Right cardiac atrium (tissue), 5 donors: ENCODE measurements around the gene XPR1. TPM values are rescaled to one million over a fixed set of nuclear protein-coding genes. Genes with fewer than 3 reads are reported as not detected.

Experiments used
- ATAC-seq, 2 donors: fragments of 200-7000 bp; cut with Tn5 transposase; one replicate each; pipeline versions ENCODE4 v1.8.0 to v1.9.1; 2020; ENCODE audit warnings: moderate library complexity in 2 of 2, mild to moderate bottlenecking in 1 of 2
- DNase-seq, 3 donors: peaks; one replicate each; pipeline ENCODE4 v3.0.0-alpha.2; 2020
- H3K27ac ChIP-seq: one replicate; pipeline ENCODE4 v1.5.1; 2013; ENCODE audit warnings: mild to moderate bottlenecking, low read length, control low read depth, moderate library complexity
- H3K27me3 ChIP-seq: one replicate; pipeline ENCODE4 v1.6.1; 2013; ENCODE audit not compliant: control insufficient read depth, insufficient read depth
- H3K4me1 ChIP-seq: one replicate; pipeline ENCODE4 v1.6.1; 2013; ENCODE audit warnings: low read length; ENCODE audit not compliant: control insufficient read depth, insufficient read depth
- H3K4me3 ChIP-seq: one replicate; pipeline ENCODE4 v1.5.1; 2013; ENCODE audit warnings: low read length, control low read depth
- H3K9me3 ChIP-seq: one replicate; pipeline ENCODE4 v1.6.1; 2013; ENCODE audit warnings: low read length; ENCODE audit not compliant: control insufficient read depth
- WGBS: extraction: QIAGEN DNeasy Blood & Tissue Kit; methylation state at CpG from one replicate; pipeline ENCODE4 v1.1.7; 2013; 5-methylcytosine and 5-hydroxymethylcytosine counted together
- intact Hi-C, 4 donors: fragments of 100-400 bp; cut with DNase I; formaldehyde crosslinking; loops; one replicate each; pipeline versions ENCODE4 v1.11.0 to v1.14.0; 2022 to 2023
- polyA plus RNA-seq: library from polyadenylated mRNA; stranded (reverse); fragments of 200-250 nt; gene quantifications from one replicate; pipeline ENCODE4 v1.2.3, GENCODE V29; 2013
- total RNA-seq, 4 donors: library from RNA; stranded (reverse); fragmentation: NEBNext Ultra II Directional; extraction: Animal tissue kit (Norgen Biotek cat#: 25700); gene quantifications; one replicate each; pipeline ENCODE4 v1.2.1, GENCODE V29; 2021
- donor health status: healthy with polysubstance abuse.
- donor health status: DM: no; HTN: yes; CAD: no.
- donor health status: DM: no; HTN: no; CAD: no.
- donor health status: DM: no; HTN: yes; CAD: no; lungs with severe emphysema.
- donor health status: DM: yes; HTN: yes; CAD: no.

XPR1 gene
- total and polyA plus RNA-seq, 5 donors: 10.7 to 33.4 (median 31.4) TPM

DNA sequence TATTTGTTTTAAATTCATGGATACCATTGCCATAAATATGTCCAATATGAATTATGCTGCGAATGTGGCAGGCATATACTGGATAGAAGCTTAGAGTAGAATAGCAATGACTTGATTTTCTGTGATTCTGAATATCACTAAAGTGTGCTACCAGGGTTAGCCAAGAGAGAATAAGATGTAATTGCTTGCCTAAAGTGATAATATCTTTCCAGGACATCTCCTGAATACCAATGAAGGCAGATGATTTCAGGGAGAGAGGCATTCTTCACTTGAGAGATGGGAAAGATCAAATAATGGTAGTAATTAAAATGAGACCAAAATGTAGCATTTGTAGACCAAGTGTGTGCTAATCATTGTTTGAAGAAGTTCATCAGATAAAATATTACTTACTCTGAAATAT, 227.5 kb downstream of the XPR1 start:
- Histone ChIP-seq H3K27ac (no peak overlapping the region), H3K27me3 (no peaks in the 10 kb centered on the region), H3K4me1 (no peaks in the 10 kb centered on the region), H3K4me3 (no peak overlapping the region), H3K9me3 (no peaks in the 10 kb centered on the region)
- DNase-seq (no peak), ATAC-seq (no peak)
- intact Hi-C loops: loop anchor here in 1 of 4 donors (10.0 kb wide), 1 partner anchor 215 kb away; no protein-coding TSS in a partner anchor
- 99% methylated on average over 1 of the region's 1 CpG for WGBS

DNA sequence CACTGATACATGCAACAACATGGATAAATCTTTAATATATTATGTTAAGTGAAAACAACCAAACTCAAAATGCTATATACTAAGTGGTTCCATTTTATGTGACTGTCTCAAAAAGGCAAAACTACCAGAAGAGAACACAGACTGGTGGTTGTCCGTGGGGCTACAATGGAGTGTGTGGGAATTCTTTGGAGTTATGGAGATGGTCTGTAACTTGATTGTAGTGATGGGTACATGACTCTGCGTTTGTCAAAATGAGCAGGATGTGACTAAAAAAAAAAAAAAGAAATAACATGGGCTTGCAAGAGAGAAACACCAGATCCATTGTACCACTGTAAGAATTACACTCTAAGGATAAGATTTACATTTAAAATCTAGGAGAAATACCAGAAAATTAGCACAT, 228.7 kb downstream of the XPR1 start:
- ATAC-seq: no peak
- H3K9me3 ChIP-seq: no peaks in the 10 kb centered on the region
- DNase-seq: no peak
- intact Hi-C loops: loop anchor here (5.0 kb wide), 4 partner anchors 323 to 343 kb away; no protein-coding TSS in a partner anchor
- no peaks in the 10 kb centered on the region for H3K4me1 ChIP-seq
- H3K27me3 ChIP-seq: no peaks in the 10 kb centered on the region
- WGBS: 72% methylated on average over 2 of the region's 2 CpGs
- H3K4me3 ChIP-seq: no peak overlapping the region
- H3K27ac ChIP-seq: no peak overlapping the region

GRCh38 chr1:180862305-180862704, 230.5 kb downstream of the XPR1 start:
- intact Hi-C loops: loop anchor here (5.0 kb wide), 4 partner anchors 325 to 345 kb away; no protein-coding TSS in a partner anchor
- Histone ChIP-seq H3K4me1 (no peaks in the 10 kb centered on the region), H3K9me3 (no peaks in the 10 kb centered on the region), H3K27ac (no peak overlapping the region), H3K4me3 (no peak overlapping the region), H3K27me3 (no peaks in the 10 kb centered on the region)
- ATAC-seq: no peak
- 34% methylated on average over 1 of the region's 1 CpG for WGBS
- DNase-seq: no peak

DNA sequence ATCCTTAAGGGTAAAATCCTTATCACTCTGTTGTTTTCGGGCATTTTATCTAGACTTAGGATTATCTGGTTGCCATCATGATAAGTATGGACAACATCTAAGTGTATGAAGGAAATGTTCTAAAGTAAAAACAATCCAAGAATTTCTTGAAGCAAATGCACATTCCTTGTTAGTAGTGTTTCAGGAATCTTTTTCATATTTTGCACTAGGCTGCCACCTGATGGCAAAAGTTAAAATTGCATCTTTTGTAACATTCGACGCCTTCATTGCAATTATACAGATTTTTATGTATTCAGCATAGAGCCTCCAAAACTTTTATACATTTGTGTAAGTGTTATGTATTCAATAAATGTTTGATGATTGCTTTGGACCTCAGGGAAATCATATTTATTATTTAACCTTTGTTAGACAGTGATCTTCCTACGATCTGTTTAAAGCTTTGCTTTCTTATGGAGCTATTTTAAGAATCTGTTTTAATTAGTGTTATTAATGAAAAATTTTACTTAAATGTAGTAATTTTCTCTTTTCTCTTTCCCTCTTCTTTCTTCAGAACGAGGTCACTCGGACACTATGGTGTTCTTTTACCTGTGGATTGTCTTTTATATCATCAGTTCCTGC, 231.4 kb downstream of the XPR1 start:
- H3K9me3 ChIP-seq: no peaks in the 10 kb centered on the region
- no peaks in the 10 kb centered on the region for H3K27me3 ChIP-seq
- no peak overlapping the region for H3K27ac ChIP-seq
- no peak for DNase-seq
- intact Hi-C loops: loop anchor here (5.0 kb wide), 4 partner anchors 326 to 346 kb away; no protein-coding TSS in a partner anchor
- no peaks in the 10 kb centered on the region for H3K4me1 ChIP-seq
- H3K4me3 ChIP-seq: no peak overlapping the region
- ATAC-seq: peak; percentile 36 to 41
- WGBS: 25% methylated on average over 6 of the region's 6 CpGs

- 62% methylated on average over 6 of the region's 6 CpGs for WGBS
- no peak overlapping the region for H3K27ac ChIP-seq
- intact Hi-C loops: loop anchor here (5.0 to 10.0 kb wide), 3 partner anchors 260 to 285 kb away; no protein-coding TSS in a partner anchor
- ATAC-seq: peak; percentile 69 to 74
- DNase-seq: no peak
- H3K27me3 ChIP-seq: no peaks in the 10 kb centered on the region
- no peak overlapping the region for H3K4me3 ChIP-seq
- H3K4me1 ChIP-seq: no peaks in the 10 kb centered on the region
- no peaks in the 10 kb centered on the region for H3K9me3 ChIP-seq
Observed at GRCh38 chr1:180881806-180882509, 250.1 kb downstream of the XPR1 start.

- 86% methylated on average over 3 of the region's 3 CpGs for WGBS
- no peak for ATAC-seq
- no peak for DNase-seq
Observed at GRCh38 chr1:180884588-180885300, 252.9 kb downstream of the XPR1 start.

DNA sequence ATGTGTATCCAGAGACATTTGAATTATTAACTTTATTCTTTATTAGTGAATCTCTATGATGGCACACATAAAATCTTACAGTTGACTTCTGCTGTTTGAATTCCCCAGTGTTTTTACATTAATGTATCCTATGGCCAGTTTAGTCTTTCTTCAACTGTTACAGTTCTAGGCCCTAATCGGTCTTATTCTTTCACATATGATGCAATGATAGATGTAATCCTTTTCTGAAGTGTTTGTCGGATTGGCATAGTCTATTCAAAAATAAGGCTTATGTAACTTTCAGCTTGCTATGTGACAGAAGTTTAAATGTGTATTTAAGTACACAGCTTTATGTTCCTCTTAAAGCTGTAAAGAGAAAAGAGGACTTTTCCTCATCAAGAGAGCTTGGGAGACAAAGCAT, 254.5 kb downstream of the XPR1 start:
- no peaks in the 10 kb centered on the region for H3K4me1 ChIP-seq
- H3K27me3 ChIP-seq: no peaks in the 10 kb centered on the region
- WGBS: 86% methylated on average over 2 of the region's 2 CpGs
- no peak for ATAC-seq
- intact Hi-C loops: loop anchor here in 2 of 4 donors (10.0 kb wide), 1 partner anchor 258 kb away; no protein-coding TSS in a partner anchor
- H3K9me3 ChIP-seq: no peaks in the 10 kb centered on the region
- H3K27ac ChIP-seq: no peak overlapping the region
- DNase-seq: no peak
- no peak overlapping the region for H3K4me3 ChIP-seq

More at GRCh38 chr1:180884588-180885300, 252.9 kb downstream of the XPR1 start:
- H3K4me1 ChIP-seq: no peaks in the 10 kb centered on the region
- H3K27ac ChIP-seq: no peak overlapping the region
- intact Hi-C loops: loop anchor here (5.0 to 10.0 kb wide), 3 partner anchors 258 to 283 kb away; no protein-coding TSS in a partner anchor
- H3K27me3 ChIP-seq: no peaks in the 10 kb centered on the region
- H3K9me3 ChIP-seq: no peaks in the 10 kb centered on the region
- H3K4me3 ChIP-seq: no peak overlapping the region

DNA sequence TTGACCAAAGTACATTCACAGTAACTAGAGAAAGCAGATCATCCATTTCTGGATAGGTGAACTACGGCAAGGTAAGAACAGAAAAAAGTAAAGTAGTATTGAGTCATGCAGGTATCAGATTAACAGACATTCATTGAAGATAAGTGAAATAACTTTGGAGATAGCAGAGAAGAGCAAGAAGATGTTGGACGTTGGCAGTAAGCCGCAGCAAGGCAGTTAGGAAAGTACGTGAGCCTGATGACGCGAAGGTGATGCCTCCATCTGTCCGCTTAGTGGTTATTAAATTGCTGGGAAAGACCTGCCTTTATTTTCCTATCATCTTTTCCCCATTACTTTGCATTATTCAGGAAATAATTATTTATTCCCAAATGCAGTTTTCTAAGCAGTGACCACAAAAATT, 256.0 kb downstream of the XPR1 start:
- 95% methylated on average over 7 of the region's 7 CpGs for WGBS
- no peak for ATAC-seq
- H3K9me3 ChIP-seq: no peaks in the 10 kb centered on the region
- no peak overlapping the region for H3K4me3 ChIP-seq
- intact Hi-C loops: loop anchor here in 2 of 4 donors (10.0 kb wide), 1 partner anchor 257 kb away; no protein-coding TSS in a partner anchor
- H3K27ac ChIP-seq: no peak overlapping the region
- H3K27me3 ChIP-seq: no peaks in the 10 kb centered on the region
- DNase-seq: no peak
- no peaks in the 10 kb centered on the region for H3K4me1 ChIP-seq

DNA sequence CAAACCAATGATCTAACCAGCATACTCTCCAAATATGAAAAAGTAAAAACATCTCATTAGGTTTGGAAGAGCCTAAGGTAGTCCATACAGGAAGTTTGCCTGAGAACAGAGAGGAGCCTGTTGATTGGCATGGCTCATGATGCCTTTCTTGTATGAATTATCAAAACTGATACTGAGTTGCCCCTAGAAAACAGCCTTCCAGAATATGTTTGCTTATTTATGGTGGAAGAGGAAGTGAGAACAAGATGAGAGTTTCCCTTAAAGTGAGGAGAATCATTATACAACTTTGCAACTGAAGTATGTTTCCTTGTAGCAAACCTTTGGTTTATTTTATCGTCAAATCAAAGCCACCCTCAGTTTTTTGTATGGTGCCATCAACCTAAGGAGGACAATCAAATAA, 257.0 kb downstream of the XPR1 start:
- intact Hi-C loops: loop anchor here in 2 of 4 donors (10.0 kb wide), 1 partner anchor 256 kb away; no protein-coding TSS in a partner anchor
- WGBS: 85% methylated on average over 1 of the region's 1 CpG
- no peak overlapping the region for H3K27ac ChIP-seq
- no peak for ATAC-seq
- H3K9me3 ChIP-seq: no peaks in the 10 kb centered on the region
- H3K4me1 ChIP-seq: no peaks in the 10 kb centered on the region
- no peak overlapping the region for H3K4me3 ChIP-seq
- no peak for DNase-seq
- no peaks in the 10 kb centered on the region for H3K27me3 ChIP-seq

- H3K9me3 ChIP-seq: no peaks in the 10 kb centered on the region
- intact Hi-C loops: loop anchor here in 2 of 4 donors (10.0 kb wide), 1 partner anchor 255 kb away; no protein-coding TSS in a partner anchor
- DNase-seq (no peak), ATAC-seq (no peak)
- H3K27ac ChIP-seq: no peak overlapping the region
- no peak overlapping the region for H3K4me3 ChIP-seq
- WGBS: 87% methylated on average over 2 of the region's 2 CpGs
- H3K4me1 ChIP-seq: no peaks in the 10 kb centered on the region
- no peaks in the 10 kb centered on the region for H3K27me3 ChIP-seq
Observed at GRCh38 chr1:180889325-180889724, 257.5 kb downstream of the XPR1 start.
